BE2C (cell line): ENCODE data around the gene ABHD17C.

Experiments used
- DNase-seq: peaks from one replicate; pipeline ENCODE4 v3.0.0-alpha.2; 2020
- H3K27me3 ChIP-seq: fragments of 250-450 bp; sonication (Bioruptor Pico); 2 replicates; pipeline ENCODE4 v1.5.1; 2020; ENCODE audit warnings: mild to moderate bottlenecking
- H3K36me3 ChIP-seq: fragments of 250-450 bp; sonication (Bioruptor Pico); 2 replicates; pipeline ENCODE4 v1.5.1; 2020; ENCODE audit warnings: mild to moderate bottlenecking
- H3K4me1 ChIP-seq: fragments of 250-450 bp; sonication (Bioruptor Pico); 2 replicates; pipeline ENCODE4 v1.5.1; 2020
- H3K4me3 ChIP-seq: 2 replicates; pipeline ENCODE4 v1.5.1; 2011; ENCODE audit warnings: low read depth, low read length
- H3K9me3 ChIP-seq: fragments of 250-450 bp; sonication (Bioruptor Pico); 2 replicates; pipeline ENCODE4 v1.5.1; 2020
- CTCF ChIP-seq: IDR thresholded peaks from 2 replicates; pipeline ENCODE4 v1.5.1; 2012; ENCODE audit warnings: mild to moderate bottlenecking, low read depth, low read length

Gene ABHD17C

DNA sequence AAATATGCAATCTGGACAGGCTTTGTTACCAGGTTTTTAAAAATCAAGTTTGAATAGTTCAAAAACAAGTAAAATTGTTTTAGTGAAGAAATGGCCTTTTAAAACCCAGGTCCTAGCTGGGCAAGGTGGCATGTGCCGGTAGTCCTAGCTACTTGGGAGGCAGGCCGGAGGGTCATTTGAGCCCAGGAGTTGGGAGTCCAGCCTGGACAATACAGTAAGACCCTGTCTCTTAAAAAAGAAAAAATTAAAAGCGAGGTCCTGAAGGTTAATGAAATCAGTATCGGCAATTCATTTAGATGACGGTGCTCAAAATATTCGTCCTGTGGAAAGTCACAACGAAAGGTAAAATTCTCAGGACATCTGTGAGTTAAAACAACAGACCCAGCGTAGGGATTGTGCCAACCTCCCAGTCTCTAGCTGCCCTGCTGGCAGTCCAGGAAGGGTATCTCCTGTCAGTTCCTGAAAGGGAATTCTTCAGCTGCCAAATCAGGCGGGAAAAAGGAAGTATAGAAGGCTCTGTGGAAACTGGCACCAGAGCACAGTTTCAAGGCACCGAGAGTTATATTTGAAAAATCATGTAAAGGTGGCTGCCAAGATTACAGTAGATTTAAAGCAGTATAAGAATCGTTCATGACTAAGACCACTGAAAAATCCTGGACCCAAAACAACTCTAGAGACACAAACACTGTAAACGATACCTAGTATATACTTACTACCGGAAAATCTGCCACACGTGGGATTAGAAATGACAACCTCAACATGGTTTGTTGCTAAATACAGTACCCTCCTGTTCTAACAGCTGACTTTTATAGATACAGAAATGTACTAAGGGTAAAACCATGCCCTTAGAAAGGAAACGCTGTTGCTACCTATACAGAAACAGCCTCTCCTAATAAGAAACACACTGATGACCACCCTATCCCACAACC lies 1.2 kb upstream of the ABHD17C start:
- H3K4me3 ChIP-seq: peak overlapping the region; percentile 71
- no peak for TF ChIP-seq CTCF
- H3K36me3 ChIP-seq: no peaks in the 10 kb centered on the region
- no peaks in the 10 kb centered on the region for H3K9me3 ChIP-seq
- no peak for DNase-seq
- no peaks in the 10 kb centered on the region for H3K4me1 ChIP-seq
- no peaks in the 10 kb centered on the region for H3K27me3 ChIP-seq

DNA sequence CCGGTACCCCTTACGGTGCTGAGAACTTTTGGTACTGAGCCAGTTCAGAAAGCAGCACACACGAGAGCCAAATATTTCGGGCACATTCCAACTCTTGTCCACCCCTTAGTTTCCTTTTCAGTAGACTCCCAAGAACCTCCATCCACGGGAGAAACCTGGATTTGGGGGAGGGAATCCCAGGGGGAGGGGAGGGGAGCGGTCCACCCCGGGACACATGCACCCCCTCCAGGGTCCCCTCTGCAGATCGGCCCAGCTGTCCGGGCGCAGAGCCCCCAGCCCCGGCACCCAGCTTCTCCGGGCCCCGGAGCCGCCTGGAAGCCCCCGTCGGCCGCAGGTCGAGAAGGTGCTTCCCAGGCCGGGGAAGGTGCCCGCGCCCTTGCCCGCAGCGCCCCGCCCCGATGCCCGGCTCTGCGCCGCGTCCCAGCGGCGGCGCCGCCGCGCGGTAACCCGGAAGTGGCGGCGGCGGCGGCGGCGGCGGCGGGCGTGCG lies 455 bp upstream of the ABHD17C start:
- no peak for DNase-seq
- TF ChIP-seq CTCF: no peak

DNA sequence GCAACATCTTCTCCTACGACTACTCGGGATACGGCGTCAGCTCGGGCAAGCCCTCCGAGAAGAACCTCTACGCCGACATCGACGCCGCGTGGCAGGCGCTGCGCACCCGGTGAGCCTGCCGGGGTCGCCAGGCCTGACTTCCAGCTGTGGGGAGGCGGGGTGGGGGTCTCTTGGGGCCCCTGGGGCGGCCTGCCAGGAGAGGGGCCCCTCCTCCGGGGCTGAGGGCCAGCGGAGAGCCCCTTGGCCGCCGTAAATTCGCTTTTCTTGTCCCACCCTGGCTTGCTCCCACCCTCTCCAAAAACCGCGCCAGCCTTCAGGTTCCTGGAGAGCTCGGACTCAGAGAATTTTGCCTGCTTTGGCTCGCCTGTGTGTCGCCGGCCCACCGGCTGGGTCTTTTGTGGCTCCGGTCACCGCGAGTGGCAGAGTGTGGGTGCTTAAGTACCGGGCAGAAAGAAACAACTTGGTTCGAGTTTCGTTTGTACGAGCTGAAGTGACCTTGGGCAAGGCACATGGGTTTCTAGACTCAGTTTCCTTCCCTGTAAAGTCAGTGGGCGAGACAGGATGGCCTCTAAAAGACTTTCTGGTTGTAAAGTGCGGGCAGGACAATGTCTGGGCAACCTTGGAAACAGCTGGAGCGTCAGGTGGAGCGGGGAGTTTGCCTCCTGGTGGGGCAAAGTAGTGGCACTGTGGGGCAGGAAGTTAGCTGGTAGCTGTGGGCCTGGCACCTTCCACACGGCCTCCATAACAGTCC lies 976 bp downstream of the ABHD17C start:
- 0 out of 2 replicates have a peak, but pooled peaks have one; percentile 12 for TF ChIP-seq CTCF
- Histone ChIP-seq H3K36me3 (no peaks in the 10 kb centered on the region), H3K4me3 (peak overlapping the region; percentile 67), H3K4me1 (no peaks in the 10 kb centered on the region), H3K9me3 (no peaks in the 10 kb centered on the region), H3K27me3 (no peaks in the 10 kb centered on the region)
- DNase-seq: no peak

More for the DNA sequence above, 455 bp upstream of the ABHD17C start:
- Histone ChIP-seq H3K4me3 (peak overlapping the region; percentile 71), H3K9me3 (no peaks in the 10 kb centered on the region), H3K27me3 (no peaks in the 10 kb centered on the region), H3K4me1 (no peaks in the 10 kb centered on the region), H3K36me3 (no peaks in the 10 kb centered on the region)

DNA sequence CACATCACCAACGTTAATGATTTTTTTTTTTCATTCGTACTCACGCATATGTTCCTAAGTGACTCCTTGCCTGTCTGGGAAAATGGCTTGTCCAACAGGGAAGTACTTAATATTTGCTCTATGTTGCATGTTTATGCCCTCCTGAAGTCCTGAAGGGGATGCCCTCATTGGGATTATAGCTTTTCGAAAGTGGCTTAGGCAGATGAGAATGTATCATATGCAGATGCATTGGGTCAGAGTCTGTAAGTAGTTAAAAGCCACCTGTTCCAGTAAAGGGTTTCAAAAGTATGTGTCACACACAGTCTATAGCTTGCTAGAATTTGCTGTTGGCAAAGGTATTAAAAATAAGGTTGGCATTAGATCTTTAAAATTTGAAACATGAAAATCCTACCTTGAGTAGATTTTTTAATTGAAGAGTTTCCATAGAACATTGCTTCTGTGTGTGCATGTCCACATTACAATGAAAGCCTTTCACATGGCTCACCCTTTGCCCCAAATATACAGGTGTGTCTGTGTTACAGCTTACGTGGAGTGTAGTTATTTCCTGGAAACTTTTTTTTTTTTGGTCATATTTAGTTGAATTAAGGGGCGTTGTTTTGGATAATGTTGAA lies 2.1 kb downstream of the ABHD17C start:
- H3K4me3 ChIP-seq: no peak overlapping the region
- no peaks in the 10 kb centered on the region for H3K4me1 ChIP-seq
- TF ChIP-seq CTCF: no peak
- DNase-seq: no peak
- H3K27me3 ChIP-seq: no peaks in the 10 kb centered on the region
- no peaks in the 10 kb centered on the region for H3K9me3 ChIP-seq
- H3K36me3 ChIP-seq: no peaks in the 10 kb centered on the region

- H3K4me3 ChIP-seq: no peak overlapping the region
- no peaks in the 10 kb centered on the region for H3K36me3 ChIP-seq
- no peaks in the 10 kb centered on the region for H3K4me1 ChIP-seq
- no peak for DNase-seq
- no peaks in the 10 kb centered on the region for H3K27me3 ChIP-seq
- H3K9me3 ChIP-seq: no peaks in the 10 kb centered on the region
- no peak for TF ChIP-seq CTCF
These were observed 3.6 kb downstream of the ABHD17C start for GRCh38 chr15:80698676-80699075.
